HUES48 (cell line): ENCODE results near the gene CRACR2B.

Experiments
- H3K27ac ChIP-seq: one replicate; pipeline ENCODE4 v1.7.0; 2013; ENCODE audit warnings: low read depth, low read length, inconsistent platforms
- H3K27me3 ChIP-seq: 2 replicates; pipeline ENCODE4 v1.6.1; 2013; ENCODE audit warnings: mild to moderate bottlenecking, low read length; ENCODE audit not compliant: control insufficient read depth, insufficient read depth
- H3K36me3 ChIP-seq: 2 replicates; pipeline ENCODE4 v1.6.1; 2013; ENCODE audit warnings: low read length; ENCODE audit not compliant: control insufficient read depth, insufficient read depth
- H3K4me1 ChIP-seq: 2 replicates; pipeline ENCODE4 v1.6.1; 2013; ENCODE audit warnings: mild to moderate bottlenecking, low read length; ENCODE audit not compliant: control insufficient read depth, insufficient read depth
- H3K4me3 ChIP-seq: 2 replicates; pipeline ENCODE4 v1.5.1; 2013; ENCODE audit warnings: mild to moderate bottlenecking, low read depth, low read length
- H3K9ac ChIP-seq: 2 replicates; pipeline ENCODE4 v1.6.1; 2013; ENCODE audit warnings: mild to moderate bottlenecking, low read depth, low read length, moderate library complexity
- H3K9me3 ChIP-seq: 2 replicates; pipeline ENCODE4 v1.6.1; 2013; ENCODE audit warnings: low read length; ENCODE audit not compliant: control insufficient read depth, insufficient read depth

CRACR2B gene

GRCh38 chr11:862081-862661 is 34.5 kb downstream of the CRACR2B start:
- peaks cover 10% of the 10 kb centered on the region for H3K36me3 ChIP-seq
- H3K4me1 ChIP-seq, result peaks cover 20% of the 10 kb centered on the region
- no peak overlapping the region for H3K9ac ChIP-seq
- no peaks in the 10 kb centered on the region for H3K27me3 ChIP-seq
- no peak overlapping the region for H3K4me3 ChIP-seq
- H3K27ac ChIP-seq, result peak overlapping the region; percentile 50
- no peaks in the 10 kb centered on the region for H3K9me3 ChIP-seq

GRCh38 chr11:862696-863022 is 34.9 kb downstream of the CRACR2B start:
- Histone ChIP-seq H3K9me3 (no peaks in the 10 kb centered on the region), H3K27me3 (no peaks in the 10 kb centered on the region), H3K36me3 (peaks cover 10% of the 10 kb centered on the region), H3K4me1 (peaks cover 20% of the 10 kb centered on the region), H3K4me3 (no peak overlapping the region; the same call in 1 of the 2 replicates), H3K9ac (no peak overlapping the region), H3K27ac (peak overlapping the region; percentile 86)

GRCh38 chr11:863023-863909 is 35.5 kb downstream of the CRACR2B start:
- peak overlapping the region; percentile 86 for H3K27ac ChIP-seq
- peaks cover 10% of the 10 kb centered on the region for H3K36me3 ChIP-seq
- H3K4me3 ChIP-seq, result no peak overlapping the region; the same call in 1 of the 2 replicates
- H3K9ac ChIP-seq, result no peak overlapping the region
- no peaks in the 10 kb centered on the region for H3K9me3 ChIP-seq
- no peaks in the 10 kb centered on the region for H3K27me3 ChIP-seq
- H3K4me1 ChIP-seq, result peaks cover 20% of the 10 kb centered on the region

GRCh38 chr11:863910-864827 is 36.5 kb downstream of the CRACR2B start:
- Histone ChIP-seq H3K4me1 (peaks cover 20% of the 10 kb centered on the region), H3K9ac (no peak overlapping the region), H3K9me3 (no peaks in the 10 kb centered on the region), H3K36me3 (peaks cover 13% of the 10 kb centered on the region), H3K27ac (peak overlapping the region; percentile 86), H3K27me3 (no peaks in the 10 kb centered on the region), H3K4me3 (no peak overlapping the region)

GRCh38 chr11:864898-865297 is 37.2 kb downstream of the CRACR2B start:
- H3K9me3 ChIP-seq, result no peaks in the 10 kb centered on the region

GRCh38 chr11:865462-866430 is 38.0 kb downstream of the CRACR2B start:
- Histone ChIP-seq H3K4me1 (peaks cover 20% of the 10 kb centered on the region), H3K27me3 (no peaks in the 10 kb centered on the region), H3K9me3 (no peaks in the 10 kb centered on the region), H3K4me3 (no peak overlapping the region), H3K27ac (no peak overlapping the region), H3K36me3 (peaks cover 13% of the 10 kb centered on the region), H3K9ac (no peak overlapping the region)

More at GRCh38 chr11:864898-865297, 37.2 kb downstream of the CRACR2B start:
- Histone ChIP-seq H3K4me3 (no peak overlapping the region), H3K36me3 (peaks cover 13% of the 10 kb centered on the region), H3K4me1 (peaks cover 20% of the 10 kb centered on the region), H3K27me3 (no peaks in the 10 kb centered on the region), H3K27ac (no peak overlapping the region), H3K9ac (no peak overlapping the region)

GRCh38 chr11:866481-866880 is 38.8 kb downstream of the CRACR2B start:
- H3K27ac ChIP-seq, result no peak overlapping the region
- H3K4me1 ChIP-seq, result peaks cover 20% of the 10 kb centered on the region
- no peak overlapping the region for H3K4me3 ChIP-seq
- no peaks in the 10 kb centered on the region for H3K9me3 ChIP-seq
- H3K36me3 ChIP-seq, result peaks cover 13% of the 10 kb centered on the region
- H3K9ac ChIP-seq, result no peak overlapping the region
- H3K27me3 ChIP-seq, result no peaks in the 10 kb centered on the region

GRCh38 chr11:867856-868358 is 40.2 kb downstream of the CRACR2B start:
- H3K27me3 ChIP-seq, result no peaks in the 10 kb centered on the region
- no peak overlapping the region for H3K4me3 ChIP-seq
- no peak overlapping the region for H3K27ac ChIP-seq
- no peak overlapping the region for H3K9ac ChIP-seq
- no peaks in the 10 kb centered on the region for H3K9me3 ChIP-seq
- peaks cover 13% of the 10 kb centered on the region for H3K36me3 ChIP-seq
- H3K4me1 ChIP-seq, result peaks cover 9% of the 10 kb centered on the region

- H3K9ac ChIP-seq, result no peak overlapping the region
- no peak overlapping the region for H3K4me3 ChIP-seq
- peaks cover 13% of the 10 kb centered on the region for H3K36me3 ChIP-seq
- H3K9me3 ChIP-seq, result no peaks in the 10 kb centered on the region
- H3K27me3 ChIP-seq, result no peaks in the 10 kb centered on the region
- H3K27ac ChIP-seq, result no peak overlapping the region
- H3K4me1 ChIP-seq, result peaks cover 5% of the 10 kb centered on the region
Measured at GRCh38 chr11:868394-868793, 40.7 kb downstream of the CRACR2B start.

GRCh38 chr11:868802-869201 is 41.1 kb downstream of the CRACR2B start:
- Histone ChIP-seq H3K36me3 (peaks cover 13% of the 10 kb centered on the region), H3K4me1 (peaks cover under 1% of the 10 kb centered on the region; the same call in 1 of the 2 replicates), H3K27me3 (no peaks in the 10 kb centered on the region), H3K27ac (no peak overlapping the region), H3K4me3 (no peak overlapping the region), H3K9me3 (no peaks in the 10 kb centered on the region), H3K9ac (no peak overlapping the region)
